KMS-11 (cell line): ENCODE results near the gene AKT3.

Source experiments
- H2AFZ ChIP-seq: fragments of 200-600 bp; sonication (generic); 2 replicates; pipeline ENCODE4 v1.6.1; 2016; ENCODE audit warnings: antibody characterized with exemption, mixed run types, low read depth
- H3K27ac ChIP-seq: fragments of 200-600 bp; sonication (generic); 2 replicates; pipeline ENCODE4 v1.6.1; 2016; ENCODE audit warnings: mild to moderate bottlenecking, mixed run types
- H3K27me3 ChIP-seq: fragments of 200-600 bp; sonication (generic); 2 replicates; pipeline ENCODE4 v1.6.1; 2017; ENCODE audit warnings: mild to moderate bottlenecking, low read depth, mixed run types, moderate library complexity; ENCODE audit not compliant: insufficient read depth
- H3K36me3 ChIP-seq: fragments of 200-600 bp; sonication (generic); 2 replicates; pipeline ENCODE4 v1.6.1; 2017; ENCODE audit warnings: mild to moderate bottlenecking, mixed run types; ENCODE audit not compliant: insufficient read depth
- H3K4me1 ChIP-seq: fragments of 200-600 bp; sonication (generic); 2 replicates; pipeline ENCODE4 v1.6.1; 2016; ENCODE audit warnings: mild to moderate bottlenecking, low read depth, mixed run types; ENCODE audit not compliant: poor library complexity, severe bottlenecking
- H3K4me2 ChIP-seq: fragments of 200-600 bp; sonication (generic); 2 replicates; pipeline ENCODE4 v1.7.0; 2016; ENCODE audit warnings: mild to moderate bottlenecking, mixed run types
- H3K4me3 ChIP-seq: fragments of 200-600 bp; sonication (generic); IDR thresholded peaks from 2 replicates; pipeline ENCODE4 v1.6.1; 2017; ENCODE audit warnings: low read depth, low read length, mixed read lengths; ENCODE audit not compliant: insufficient read depth
- H3K79me2 ChIP-seq: fragments of 200-600 bp; sonication (generic); 2 replicates; pipeline ENCODE4 v1.6.1; 2016; ENCODE audit warnings: low read depth, mixed run types; ENCODE audit not compliant: insufficient read depth
- H3K9ac ChIP-seq: fragments of 200-600 bp; sonication (generic); 2 replicates; pipeline ENCODE4 v1.6.1; 2016; ENCODE audit warnings: mild to moderate bottlenecking, mixed run types
- H4K20me1 ChIP-seq: fragments of 200-600 bp; sonication (generic); 2 replicates; pipeline ENCODE4 v1.6.1; 2016; ENCODE audit warnings: mild to moderate bottlenecking, mixed run types; ENCODE audit not compliant: insufficient read depth
- TF ChIP-seq, protein P1 (sequence below): fragments of 200-600 bp; sonication (generic); conservative IDR thresholded peaks from 2 replicates; pipeline ENCODE4 v1.6.1; 2017; ENCODE audit warnings: low read depth, mild to moderate bottlenecking, antibody characterized with exemption, low read length, moderate library complexity, mixed read lengths

AKT3 gene

GRCh38 chr1:243738020-243738419, 112.0 kb downstream of the AKT3 start:
- Histone ChIP-seq H3K4me2 (no peak overlapping the region), H3K4me1 (peaks cover 4% of the 10 kb centered on the region), H3K27ac (no peak overlapping the region), H3K79me2 (no peaks in the 10 kb centered on the region), H3K9ac (no peak overlapping the region), H3K36me3 (no peaks in the 10 kb centered on the region), H3K27me3 (no peaks in the 10 kb centered on the region), H2AFZ (no peak overlapping the region), H3K4me3 (no peak overlapping the region), H4K20me1 (no peaks in the 10 kb centered on the region)
- TF ChIP-seq, protein P1, sequence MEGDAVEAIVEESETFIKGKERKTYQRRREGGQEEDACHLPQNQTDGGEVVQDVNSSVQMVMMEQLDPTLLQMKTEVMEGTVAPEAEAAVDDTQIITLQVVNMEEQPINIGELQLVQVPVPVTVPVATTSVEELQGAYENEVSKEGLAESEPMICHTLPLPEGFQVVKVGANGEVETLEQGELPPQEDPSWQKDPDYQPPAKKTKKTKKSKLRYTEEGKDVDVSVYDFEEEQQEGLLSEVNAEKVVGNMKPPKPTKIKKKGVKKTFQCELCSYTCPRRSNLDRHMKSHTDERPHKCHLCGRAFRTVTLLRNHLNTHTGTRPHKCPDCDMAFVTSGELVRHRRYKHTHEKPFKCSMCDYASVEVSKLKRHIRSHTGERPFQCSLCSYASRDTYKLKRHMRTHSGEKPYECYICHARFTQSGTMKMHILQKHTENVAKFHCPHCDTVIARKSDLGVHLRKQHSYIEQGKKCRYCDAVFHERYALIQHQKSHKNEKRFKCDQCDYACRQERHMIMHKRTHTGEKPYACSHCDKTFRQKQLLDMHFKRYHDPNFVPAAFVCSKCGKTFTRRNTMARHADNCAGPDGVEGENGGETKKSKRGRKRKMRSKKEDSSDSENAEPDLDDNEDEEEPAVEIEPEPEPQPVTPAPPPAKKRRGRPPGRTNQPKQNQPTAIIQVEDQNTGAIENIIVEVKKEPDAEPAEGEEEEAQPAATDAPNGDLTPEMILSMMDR: no peak

DNA sequence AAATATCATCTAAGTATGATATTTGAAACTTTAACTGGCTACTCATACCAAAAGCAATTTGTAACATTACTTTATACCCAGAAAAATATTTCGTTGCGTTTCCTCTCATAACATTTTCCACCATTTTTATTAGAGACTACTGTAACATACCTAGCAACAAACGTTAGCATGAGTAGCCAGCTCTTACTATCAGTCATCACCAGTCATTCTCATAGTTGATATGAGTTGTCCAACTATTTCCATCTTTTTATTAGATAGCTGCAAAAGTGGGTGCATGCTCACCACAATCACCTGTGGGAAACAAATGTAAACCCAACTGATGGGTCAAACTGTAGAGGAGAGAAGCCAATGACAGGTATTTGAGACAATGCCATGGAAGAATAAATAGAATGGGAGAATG, 114.6 kb downstream of the AKT3 start:
- Histone ChIP-seq H3K4me1 (peaks cover 1% of the 10 kb centered on the region), H3K79me2 (no peaks in the 10 kb centered on the region), H3K36me3 (no peaks in the 10 kb centered on the region), H4K20me1 (no peaks in the 10 kb centered on the region), H3K27me3 (no peaks in the 10 kb centered on the region), H2AFZ (no peak overlapping the region), H3K9ac (no peak overlapping the region), H3K27ac (no peak overlapping the region), H3K4me3 (no peak overlapping the region), H3K4me2 (no peak overlapping the region)
- TF ChIP-seq, protein P1: no peak

DNA sequence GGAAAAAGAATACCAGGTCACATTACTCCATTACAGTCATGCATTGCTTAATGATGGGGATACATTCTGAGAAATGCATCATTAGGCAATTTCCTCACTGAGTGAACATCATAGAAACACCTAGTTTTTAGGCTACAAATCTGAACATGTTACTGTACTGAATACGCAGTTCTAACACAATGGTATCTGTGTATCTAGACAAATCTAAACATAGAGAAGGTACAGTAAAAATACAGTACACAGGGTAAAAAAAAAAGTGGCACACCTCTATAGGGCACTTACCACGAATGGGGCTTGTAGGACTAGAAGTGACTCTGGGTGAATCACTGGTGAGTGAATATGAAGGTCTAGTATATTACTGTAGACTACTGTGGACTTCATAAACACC, 115.7 kb downstream of the AKT3 start:
- Histone ChIP-seq H3K27ac (no peak overlapping the region), H3K9ac (no peak overlapping the region), H3K4me1 (no peaks in the 10 kb centered on the region), H2AFZ (no peak overlapping the region), H3K4me3 (no peak overlapping the region), H4K20me1 (no peaks in the 10 kb centered on the region), H3K36me3 (no peaks in the 10 kb centered on the region), H3K79me2 (no peaks in the 10 kb centered on the region), H3K4me2 (no peak overlapping the region), H3K27me3 (no peaks in the 10 kb centered on the region)
- TF ChIP-seq, protein P1: no peak

GRCh38 chr1:243733670-243734307, 116.3 kb downstream of the AKT3 start:
- H3K27ac ChIP-seq: no peak overlapping the region
- no peaks in the 10 kb centered on the region for H3K79me2 ChIP-seq
- no peak overlapping the region for H3K4me2 ChIP-seq
- H3K27me3 ChIP-seq: no peaks in the 10 kb centered on the region
- no peaks in the 10 kb centered on the region for H3K36me3 ChIP-seq
- H4K20me1 ChIP-seq: no peaks in the 10 kb centered on the region
- TF ChIP-seq, protein P1: no peak
- H2AFZ ChIP-seq: no peak overlapping the region
- no peak overlapping the region for H3K9ac ChIP-seq
- no peak overlapping the region for H3K4me3 ChIP-seq
- no peaks in the 10 kb centered on the region for H3K4me1 ChIP-seq
